ENCODE measurements around the gene SLC13A3.
A peak's percentile ranks its signal among the peaks of the same experiment; 100 is the strongest.
"Not testable (repeated sequence)": the region's sequence is repeated elsewhere in the genome, so short reads cannot be mapped to it uniquely, and the experiment has no call there.

Gene SLC13A3

DNA sequence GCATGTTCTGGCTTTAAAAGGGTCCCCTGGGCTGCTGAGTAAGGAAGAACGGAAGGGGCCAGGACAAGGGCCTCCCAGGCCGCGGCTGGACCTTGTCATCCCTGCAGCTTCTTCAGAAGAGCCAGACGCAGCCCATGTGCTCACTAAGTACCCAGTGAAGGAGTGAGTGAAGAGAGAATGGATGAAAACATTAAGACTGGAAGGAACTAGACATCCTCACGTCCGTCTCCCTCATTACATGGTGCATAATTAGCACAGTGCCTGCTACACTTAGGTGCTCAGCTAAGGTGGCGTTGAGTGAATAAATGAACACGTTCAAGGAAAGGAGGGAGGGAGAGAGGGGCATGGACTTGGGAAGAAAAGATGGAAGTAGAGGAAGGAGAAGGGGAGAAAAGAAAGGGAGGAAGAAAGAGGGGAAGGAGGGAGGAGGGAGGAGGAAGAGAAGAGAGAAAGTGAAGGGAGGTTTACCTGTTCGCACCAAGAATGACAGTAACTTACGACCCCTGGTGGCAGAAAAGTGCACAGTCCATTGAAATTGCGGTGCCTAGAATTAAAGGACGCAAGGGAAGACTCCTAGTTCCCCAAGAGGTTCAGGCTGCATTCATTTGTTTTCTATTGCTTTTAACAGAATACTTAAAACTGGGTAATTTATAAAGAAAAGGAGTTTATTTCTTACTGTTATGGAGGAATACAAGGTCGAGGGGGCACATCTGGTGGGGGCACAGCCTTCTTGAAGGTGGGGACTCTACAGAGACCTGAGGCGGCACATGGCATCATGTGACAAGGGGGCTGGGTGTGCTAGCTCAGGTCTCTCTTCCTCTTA is 30.0 kb upstream of the SLC13A3 start:
- DNase-seq: peak; percentile 78

DNA sequence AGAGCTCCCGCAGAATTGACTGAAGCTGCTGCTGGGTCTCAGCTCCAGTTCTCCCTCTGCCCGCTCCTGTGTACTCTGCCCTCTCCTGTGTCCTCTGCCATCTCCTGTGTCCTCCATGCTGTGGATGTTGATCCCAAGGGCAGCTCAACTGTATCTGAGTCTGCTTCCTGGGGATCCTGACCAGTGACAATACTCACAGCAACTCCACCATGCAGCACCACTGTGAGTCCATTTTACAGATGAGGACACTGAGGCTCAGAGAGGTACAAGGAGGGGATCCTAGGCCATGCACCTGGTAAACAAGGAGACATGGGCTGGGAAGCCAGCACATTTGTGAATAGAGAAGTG is 29.4 kb upstream of the SLC13A3 start:
- DNase-seq: no peak

DNA sequence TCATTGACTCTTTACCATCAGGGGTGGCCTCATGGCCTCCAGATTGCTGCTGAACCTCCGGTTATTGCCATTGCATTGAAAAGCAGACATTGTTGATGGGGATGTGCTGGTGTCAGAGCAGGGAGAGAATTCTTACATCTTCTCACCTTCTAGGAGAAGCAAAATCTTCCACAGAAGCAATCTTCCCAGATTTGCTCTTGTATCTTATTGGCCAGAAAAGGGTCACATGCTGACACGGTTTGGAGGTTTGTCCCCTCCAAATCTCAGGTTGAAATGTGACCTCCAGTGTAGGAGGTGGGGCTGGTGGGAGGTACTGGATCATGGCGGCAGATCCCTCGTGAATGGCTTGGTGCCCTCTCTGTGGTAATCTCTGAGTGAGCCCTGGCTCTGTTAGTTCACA is 27.3 kb upstream of the SLC13A3 start:
- DNase-seq: no peak

DNA sequence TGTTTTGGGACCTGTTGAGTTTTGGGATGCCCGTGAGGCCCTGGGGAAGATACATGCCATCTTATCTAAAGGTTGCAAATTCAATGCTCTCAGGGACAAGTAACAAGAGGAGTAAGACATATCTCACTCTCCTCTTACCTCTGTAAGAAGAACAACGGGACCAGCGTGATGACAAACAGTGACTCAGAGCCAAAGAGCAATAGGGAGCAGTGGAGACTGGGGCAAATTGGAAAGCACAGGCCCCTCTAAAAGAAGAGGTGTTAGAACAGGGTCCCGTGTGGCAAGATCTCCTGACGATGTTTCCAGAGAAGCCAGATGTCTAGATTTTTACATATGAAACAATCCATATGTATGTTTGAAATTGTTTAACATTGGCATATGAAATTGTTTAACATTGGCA is 26.3 kb upstream of the SLC13A3 start:
- DNase-seq: no peak

DNA sequence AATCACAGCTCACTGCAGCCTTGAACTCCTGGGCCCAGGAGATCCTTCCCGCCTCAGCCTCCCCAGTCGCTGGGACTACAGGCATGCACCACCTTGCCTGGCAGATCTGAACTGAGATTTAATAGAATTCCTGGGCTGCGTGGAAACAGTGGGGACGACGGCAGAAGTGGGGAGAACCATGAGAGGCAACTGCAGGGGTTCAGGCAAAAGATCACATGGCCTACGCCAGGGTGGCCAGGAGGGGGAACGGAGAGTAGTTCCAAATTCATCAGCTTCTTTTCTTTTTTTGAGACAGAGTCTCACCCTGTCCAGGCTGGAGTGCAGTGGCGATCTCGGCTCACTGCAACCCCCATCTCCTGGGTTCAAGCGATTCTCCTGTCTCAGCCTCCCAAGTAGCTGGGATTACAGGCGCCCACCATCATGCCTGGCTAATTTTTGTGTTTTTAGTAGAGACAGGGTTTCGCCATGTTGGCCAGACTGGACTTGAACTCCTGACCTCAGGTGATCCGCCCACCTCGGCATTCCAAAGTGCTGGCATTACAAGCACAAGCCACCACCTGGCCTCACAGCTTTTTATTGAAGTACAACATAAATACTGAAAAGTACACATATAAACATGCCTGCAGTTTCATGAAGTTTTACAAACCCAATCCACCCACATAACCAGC is 25.5 kb upstream of the SLC13A3 start:
- DNase-seq: not testable (repeated sequence)

DNA sequence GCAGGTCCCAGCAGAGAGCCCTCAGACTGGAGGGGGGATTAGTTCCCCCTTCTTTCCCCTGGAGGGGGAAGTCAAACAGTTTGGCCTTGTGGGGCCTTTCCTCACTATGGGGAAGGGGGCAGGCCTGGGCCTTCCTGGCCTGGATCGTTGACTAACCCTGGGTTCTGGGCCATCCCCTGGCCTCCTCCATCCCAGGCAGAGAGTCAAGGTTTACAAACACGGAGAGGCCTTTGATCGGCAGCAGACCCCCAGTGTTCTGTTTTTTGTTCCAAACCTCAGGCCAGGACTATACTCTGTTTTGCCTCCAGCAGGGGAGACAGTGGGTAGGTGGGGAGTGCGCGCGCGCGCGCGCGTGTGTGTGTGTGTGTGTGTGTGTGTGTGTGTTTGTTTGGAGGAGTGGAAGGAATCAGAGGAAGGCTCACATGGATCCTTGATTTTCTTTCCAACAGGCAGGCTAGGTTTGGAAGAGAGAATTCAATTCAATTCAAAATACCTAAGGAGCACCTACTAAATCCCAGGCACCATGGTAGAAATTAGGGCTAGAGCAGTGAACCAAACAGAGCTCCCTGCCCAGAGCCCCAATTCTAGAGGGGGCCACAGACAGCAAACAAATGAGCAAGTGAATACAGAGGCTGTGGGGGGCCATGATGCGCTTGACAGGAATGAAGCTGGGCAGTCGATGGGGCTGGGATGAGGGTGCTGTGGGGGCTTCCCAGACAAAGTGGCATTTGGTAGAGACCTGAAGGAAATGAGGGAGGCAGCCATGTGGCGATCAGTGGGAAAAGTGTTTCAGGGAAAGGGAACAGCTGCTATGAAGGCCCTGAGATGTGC is 23.2 kb upstream of the SLC13A3 start:
- DNase-seq: no peak

DNA sequence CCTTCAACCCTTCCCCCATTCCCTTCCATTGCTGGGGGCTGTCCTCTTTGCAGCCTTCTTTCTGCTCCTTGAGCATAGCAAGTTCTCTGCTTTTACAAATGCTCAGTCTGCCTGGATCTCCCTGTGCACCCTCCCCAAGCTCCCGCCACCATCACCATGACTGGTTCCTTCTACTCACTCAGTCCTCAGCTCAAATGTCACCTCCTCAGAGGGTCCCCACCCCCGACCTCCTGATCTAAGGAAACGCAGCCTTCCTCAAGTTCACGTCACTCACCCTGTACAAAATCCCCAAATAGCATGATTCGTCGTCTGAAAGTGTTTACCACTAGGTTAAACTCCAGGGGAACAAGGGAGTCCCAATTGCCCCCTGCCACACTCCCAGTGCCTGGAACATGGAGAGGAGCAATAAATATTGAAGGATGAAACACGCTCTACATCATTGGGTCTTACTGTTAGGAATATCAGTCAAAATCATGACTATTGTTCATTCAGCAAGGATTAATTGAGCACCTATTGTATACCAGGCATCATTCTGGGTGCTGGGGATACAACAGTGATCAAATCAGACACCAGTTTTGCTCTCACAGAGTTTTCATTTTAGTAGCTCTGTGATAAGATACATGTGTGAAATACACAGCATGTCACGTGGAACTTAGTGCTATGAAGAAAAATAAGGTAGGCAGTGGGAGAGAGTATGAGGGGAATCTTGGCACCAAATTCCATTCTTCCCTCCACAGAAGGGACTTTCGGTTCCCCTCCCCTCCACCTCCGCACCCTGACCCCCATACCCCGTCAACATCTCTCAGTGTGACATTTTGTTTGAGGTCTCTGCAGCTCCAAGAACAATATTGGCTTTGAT is 22.4 kb upstream of the SLC13A3 start:
- DNase-seq: no peak

DNA sequence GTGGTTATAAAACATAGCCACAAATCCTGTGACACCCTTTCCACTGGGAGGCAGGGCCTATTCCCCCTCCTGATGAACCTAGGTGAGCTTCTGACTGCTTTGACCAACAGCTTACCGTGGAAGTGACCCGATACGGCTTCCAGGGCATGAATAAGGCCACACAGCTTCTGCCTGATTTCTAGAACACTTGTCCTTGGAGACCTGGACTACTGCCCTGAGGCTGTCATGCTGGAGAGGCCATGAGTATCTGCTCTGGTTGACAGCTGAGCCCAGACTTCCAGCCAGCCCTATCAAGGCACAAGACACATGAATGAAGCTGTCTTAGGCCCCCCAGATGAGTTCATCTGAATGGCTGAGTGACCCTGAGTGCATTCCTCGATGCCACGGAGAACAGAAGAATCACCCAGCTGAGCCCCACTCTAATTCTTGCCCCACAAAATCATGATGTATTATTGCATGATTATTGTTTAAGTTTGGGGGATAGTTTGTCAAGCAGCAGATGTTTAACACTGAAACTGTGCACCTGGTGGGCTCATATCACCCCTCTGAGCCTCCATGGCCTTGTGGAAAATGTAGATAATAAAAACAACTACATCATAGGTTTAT is 21.4 kb upstream of the SLC13A3 start:
- DNase-seq: no peak

DNA sequence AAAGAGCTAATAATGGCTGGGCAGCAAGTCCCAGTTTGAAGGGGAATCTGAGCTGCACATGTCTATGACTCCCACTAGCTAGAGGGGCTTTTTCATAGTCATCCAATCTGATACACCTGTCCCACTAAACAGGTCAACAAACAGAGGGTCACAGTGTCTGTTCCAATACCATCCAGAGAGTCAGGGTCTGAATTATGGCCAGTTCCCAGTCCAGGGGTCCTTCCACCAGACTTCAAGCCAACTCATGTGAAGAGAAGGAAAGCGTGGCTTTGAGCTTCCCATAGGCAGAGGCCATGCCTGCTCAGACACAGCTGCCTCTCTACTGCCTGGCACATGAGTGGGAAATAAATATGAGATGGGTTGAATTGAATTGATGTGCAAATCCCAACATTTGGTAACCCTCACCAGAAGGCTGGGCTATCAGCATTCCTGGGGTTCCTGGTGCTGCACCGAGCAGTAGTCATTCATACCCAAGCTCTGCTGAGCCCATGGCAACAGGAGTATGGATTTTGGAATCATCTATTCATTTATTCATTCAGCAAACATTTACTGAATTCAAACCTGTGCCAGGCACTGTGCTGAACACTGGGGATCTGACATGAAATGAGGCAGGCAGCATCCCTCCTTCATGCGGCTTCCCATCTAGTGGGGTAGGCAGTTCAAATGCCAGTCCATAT is 20.7 kb upstream of the SLC13A3 start:
- DNase-seq: no peak

DNA sequence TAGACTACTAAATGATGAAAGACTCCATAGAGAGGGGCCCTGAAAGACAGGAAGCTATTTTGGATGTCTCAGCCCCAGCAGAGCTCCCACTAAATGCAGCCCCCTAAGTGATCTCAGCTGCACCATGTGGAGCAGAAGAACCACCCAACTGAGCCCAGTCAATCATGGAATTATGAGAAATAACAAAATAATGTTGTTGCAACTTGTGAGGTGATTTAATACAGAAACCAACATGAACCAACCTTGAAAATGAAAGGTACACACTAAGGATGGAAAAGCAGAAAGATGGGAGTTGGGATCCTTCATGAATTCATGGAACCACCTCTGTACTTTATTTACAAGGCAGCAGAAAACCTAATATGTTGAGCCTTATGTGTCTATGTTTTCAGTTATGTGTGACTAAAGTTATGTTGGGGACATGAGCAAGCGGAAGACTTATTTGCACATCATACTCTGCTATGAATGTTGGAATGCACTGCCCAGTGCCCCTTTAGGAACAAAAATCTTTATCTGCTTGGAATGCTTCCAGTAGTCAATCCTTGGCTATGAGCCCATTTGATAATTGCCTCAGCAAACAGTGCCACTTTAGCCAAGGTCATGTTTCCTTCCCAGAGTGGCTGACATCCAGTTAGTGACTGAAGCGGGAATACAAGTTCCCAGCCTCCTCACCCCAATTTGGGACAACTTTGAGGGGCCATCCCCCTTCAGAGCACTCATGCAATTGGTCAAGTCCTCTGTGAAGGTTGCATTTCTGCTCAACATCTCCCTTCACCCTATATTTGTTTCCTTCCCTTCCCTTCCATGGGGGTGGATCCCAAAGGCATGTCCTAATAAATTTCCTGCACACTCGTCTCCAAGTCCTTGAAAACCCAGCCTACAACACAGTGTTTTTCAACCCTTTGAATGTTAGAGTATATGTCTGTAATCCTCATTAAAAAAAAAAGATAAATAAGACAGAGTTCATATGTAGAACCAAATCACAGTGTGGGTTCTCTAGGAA is 19.6 kb upstream of the SLC13A3 start:
- DNase-seq: no peak

DNA sequence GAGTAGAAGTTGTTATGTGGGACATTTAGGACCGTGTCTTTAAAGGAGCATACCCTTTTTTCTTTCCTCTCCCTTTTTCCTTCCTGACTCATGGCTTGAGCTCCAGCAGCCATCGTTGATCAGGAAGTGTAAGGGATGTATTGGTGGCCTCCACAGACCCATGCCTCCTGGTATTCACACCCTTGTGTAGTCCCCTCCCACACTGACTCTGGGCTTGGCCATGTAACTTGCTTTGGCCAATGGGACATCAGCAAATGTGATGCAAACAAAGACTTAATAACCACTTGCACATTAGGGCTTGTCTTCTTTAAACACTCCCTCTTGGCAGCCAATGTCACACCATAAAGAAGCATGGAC is 18.9 kb upstream of the SLC13A3 start:
- no peak for DNase-seq

DNA sequence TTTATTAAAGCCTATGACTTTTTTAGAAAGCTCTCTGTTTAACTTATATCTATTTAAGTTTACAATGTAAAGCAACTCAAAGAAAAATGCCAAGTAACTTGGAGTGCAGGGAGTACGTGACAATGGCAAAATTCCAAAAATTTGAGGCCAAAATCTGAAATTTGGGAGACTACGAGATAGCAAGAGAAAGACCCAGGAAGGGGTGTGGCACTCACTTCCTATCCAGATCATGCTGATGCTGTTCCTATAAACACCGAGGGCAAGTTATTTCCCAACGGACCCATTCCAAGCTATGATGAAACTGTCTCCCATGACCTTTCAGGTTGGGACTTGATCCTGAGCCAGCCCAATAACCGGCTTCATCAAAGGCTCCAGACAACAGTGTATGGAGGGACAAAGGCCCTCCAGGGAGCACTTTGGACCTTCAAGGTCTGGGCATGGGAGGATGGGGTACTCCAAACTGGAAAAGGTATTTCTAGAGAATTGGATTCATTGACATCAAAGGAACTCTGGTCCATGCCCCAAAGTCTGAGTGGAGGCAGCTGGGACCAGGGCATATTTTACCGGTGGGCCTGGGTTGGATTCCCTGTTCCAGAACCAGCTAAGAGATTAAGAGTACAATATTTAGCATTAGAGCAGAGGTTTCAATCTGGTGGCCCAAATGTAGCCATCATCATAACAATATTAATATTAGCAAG is 15.7 kb upstream of the SLC13A3 start:
- DNase-seq: no peak

DNA sequence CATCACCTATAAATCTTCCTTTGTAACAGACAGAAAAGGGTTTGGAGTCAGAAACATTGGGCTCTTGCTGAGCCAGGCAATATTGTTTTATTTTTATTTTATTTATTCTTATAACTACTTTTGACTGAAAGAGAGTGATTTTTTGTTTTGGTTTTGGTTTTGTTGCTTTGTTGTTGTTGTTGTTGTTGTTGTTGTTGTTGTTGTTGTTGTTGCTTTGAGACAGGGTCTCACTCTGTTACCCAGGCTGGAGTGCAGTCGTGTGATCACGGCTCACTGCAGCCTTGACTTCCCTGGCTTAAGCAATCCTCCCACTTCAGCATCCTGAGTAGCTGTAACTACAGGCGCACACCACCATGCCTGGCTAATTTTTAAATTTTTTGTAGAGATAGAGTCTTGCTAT is 15.0 kb upstream of the SLC13A3 start:
- no peak for DNase-seq

DNA sequence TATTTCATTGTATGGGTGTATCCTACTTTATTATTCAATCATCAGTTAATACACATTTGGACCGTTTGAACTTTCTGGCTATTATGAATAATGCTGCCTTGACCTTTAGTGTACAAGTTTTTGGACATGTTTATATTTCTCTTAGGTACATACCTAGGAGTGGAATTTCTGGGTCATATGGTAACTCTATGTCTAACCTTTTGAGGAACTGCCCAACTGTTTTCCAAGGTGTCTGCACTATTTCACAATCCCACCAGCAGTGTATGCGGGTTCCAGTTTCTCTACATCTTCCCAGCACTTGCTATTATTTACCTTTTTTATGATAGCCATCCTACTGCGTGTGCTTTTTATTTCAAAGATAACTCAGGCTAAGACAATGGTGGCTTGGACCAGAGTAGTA is 14.3 kb upstream of the SLC13A3 start:
- no peak for DNase-seq

DNA sequence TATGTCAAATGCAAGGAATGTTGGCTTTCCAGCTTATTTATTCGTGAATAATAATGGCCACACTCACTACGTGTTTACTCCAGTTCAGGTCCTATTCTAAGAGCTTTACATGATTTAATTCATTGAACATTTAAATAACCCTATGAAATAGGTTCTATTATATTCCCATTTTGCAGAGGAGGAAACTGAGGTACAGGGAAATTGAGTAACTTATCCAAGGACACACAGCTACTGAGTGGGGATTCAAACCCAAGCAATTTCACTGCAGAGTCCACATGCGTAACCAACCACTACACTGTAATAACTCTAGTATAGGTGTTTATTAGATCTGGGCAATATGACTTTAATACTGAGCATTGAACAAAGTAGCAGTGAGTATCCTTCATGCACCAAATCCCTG is 12.3 kb upstream of the SLC13A3 start:
- DNase-seq: no peak

DNA sequence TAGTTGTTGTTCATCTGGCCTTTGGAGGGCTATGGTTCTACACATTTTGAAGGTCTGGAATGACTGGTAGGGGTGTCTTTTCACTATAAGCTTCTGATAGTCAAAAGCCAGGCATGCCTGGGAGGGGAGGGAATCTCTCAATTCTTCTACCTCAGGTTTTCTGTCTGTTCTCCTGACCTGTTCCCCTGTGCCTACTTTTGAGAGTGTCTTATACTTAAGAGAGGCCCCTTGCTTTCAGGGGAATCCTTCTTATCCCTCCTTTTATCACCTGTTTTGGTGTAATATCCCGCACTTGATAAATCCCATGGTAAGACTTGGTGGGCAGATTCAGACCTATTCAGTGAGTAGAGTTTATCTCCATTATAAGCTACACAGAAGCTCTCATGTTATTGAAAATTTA is 10.4 kb upstream of the SLC13A3 start:
- DNase-seq: no peak

DNA sequence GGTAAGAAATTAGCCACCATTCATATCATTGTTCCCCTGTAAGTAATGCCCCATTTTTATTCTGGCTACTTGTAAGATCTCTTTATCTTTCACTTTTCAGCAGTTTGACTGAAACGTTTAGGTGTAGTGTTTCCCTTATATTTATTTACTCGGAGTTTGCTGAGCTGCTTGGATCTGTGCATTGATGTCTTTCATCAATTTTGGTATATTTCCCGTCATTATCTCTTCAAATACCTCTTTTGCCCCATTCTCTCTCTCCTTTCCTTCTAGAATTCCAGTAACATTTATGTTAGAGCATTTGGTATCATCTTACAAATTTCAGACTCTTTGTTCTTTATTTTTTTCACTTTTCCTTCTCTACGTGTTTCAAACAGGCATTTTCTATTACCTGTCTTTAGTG is 9.2 kb upstream of the SLC13A3 start:
- DNase-seq: no peak

DNA sequence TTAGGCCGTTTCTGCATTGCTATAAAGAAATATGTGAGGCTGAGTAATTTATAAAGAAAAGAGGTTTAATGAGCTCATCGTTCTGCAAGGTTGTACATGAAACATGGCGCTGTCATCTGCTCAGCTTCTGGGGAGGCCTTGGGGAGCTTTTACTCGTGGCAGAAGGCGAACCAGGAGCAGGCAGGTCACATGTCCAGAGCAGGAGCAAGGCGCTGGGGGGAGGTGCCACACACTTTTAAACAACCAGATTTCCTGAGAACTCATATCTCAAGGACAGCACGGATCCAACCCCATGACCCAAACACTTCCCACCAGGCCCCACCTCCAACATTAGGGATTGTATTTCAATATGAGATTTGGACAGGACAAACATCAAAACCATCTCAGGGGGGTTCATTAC is 6.4 kb upstream of the SLC13A3 start:
- no peak for DNase-seq

DNA sequence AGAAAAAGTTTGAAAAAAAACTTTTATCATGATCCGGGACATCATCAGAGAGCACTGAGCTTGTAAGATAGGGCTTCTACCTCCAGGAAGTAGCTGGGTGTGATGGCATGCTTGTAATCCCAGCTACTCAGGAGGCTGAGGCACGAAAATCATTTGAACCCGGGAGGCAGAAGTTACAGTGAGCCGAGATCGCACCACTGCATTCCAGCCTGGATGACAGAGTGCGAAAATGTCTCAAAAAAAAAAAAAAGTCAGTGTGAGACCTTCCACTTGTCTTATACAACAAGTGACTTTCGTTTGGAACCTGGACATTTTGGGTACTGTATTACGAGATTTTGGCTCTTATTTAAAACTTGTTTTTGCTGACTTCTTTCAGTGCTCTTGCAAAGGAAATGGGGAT is 5.9 kb upstream of the SLC13A3 start:
- DNase-seq: no peak

DNA sequence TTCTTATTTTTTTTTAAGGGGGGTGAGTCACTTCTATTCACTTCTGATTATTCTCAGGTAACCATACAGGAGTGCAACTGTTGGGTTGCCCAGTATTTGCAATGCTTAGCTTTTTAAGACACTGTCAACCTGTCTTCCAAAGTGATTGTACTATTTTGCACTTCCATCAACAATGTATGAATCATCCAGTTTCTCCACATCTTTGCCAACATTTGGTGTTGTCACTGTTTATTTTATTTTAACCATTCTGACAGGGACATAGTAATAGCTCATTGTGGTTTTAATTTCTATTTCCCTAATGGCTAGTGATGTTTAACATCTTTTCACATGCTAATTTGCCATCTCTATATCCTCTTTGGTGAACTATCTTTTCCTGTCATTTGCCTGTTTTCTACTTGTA is 1.4 kb upstream of the SLC13A3 start:
- no peak for DNase-seq

All from activated CD4-positive, alpha-beta T cell treated with anti-CD3 and anti-CD28 coated beads, Interleukin-2, Interleukin-6, amounts not matched to agents 100 ng/mL and 50 ng/mL, durations not matched to agents 16 hours and 8 hours (primary cell).